Natural killer cell (primary cell): ENCODE measurements around the gene TNFRSF9. TPM values are rescaled to one million over a fixed set of nuclear protein-coding genes. Genes with fewer than 3 reads are reported as not detected.

Experiments
- ATAC-seq, 3 donors: fragments of 150-1000 bp in 2 of 3; fragments of 200-7000 bp in 1 of 3; cut with Tn5 transposase; 1 replicate in 1 of 3; 2 replicates in 2 of 3; pipeline ENCODE4 v1.10.0; 2021; ENCODE audit warnings: mild to moderate bottlenecking in 2 of 3, moderate library complexity in 2 of 3
- DNase-seq, 2 donors: peaks; one replicate each; pipeline versions ENCODE4 v3.0.0 to v3.0.0-alpha.2; 2013 to 2021; ENCODE audit warnings: mixed read lengths in 1 of 2
- H3K27ac ChIP-seq: one replicate; pipeline ENCODE4 v1.5.1; 2013; ENCODE audit warnings: mild to moderate bottlenecking, low read length
- H3K27me3 ChIP-seq: one replicate; pipeline ENCODE4 v1.6.1; 2013; ENCODE audit warnings: low read length; ENCODE audit not compliant: control insufficient read depth, insufficient read depth
- H3K36me3 ChIP-seq: one replicate; pipeline ENCODE4 v1.6.1; 2013; ENCODE audit warnings: low read length; ENCODE audit not compliant: control insufficient read depth, insufficient read depth
- H3K4me1 ChIP-seq: one replicate; pipeline ENCODE4 v1.6.1; 2013; ENCODE audit warnings: low read length; ENCODE audit not compliant: control insufficient read depth, insufficient read depth
- H3K4me3 ChIP-seq: one replicate; pipeline ENCODE4 v1.5.1; 2013; ENCODE audit warnings: low read length
- H3K9me3 ChIP-seq: one replicate; pipeline ENCODE4 v1.6.1; 2013; ENCODE audit warnings: low read length; ENCODE audit not compliant: control insufficient read depth, insufficient read depth
- H3K27ac Mint-ChIP-seq, 2 donors: one replicate each; pipeline ENCODE4 v1.8.0; 2022; ENCODE audit warnings: mild to moderate bottlenecking in 2 of 2, mixed read lengths in 2 of 2, moderate library complexity in 1 of 2
- H3K27me3 Mint-ChIP-seq, 2 donors: one replicate each; pipeline ENCODE4 v1.8.0; 2022; ENCODE audit warnings: low read depth in 2 of 2, mixed read lengths in 2 of 2
- H3K36me3 Mint-ChIP-seq: one replicate; pipeline ENCODE4 v1.8.0; 2022; ENCODE audit warnings: mixed read lengths
- H3K4me1 Mint-ChIP-seq, 2 donors: one replicate each; pipeline ENCODE4 v1.8.0; 2022; ENCODE audit warnings: mixed read lengths in 2 of 2
- H3K4me3 Mint-ChIP-seq: one replicate; pipeline ENCODE4 v1.8.0; 2022; ENCODE audit warnings: mild to moderate bottlenecking, moderate library complexity, mixed read lengths
- H3K9me3 Mint-ChIP-seq, 2 donors: one replicate each; pipeline ENCODE4 v1.8.0; 2022; ENCODE audit warnings: mixed read lengths in 2 of 2
- WGBS: methylation state at CpG from one replicate; pipeline ENCODE4 v1.1.7; 2013; ENCODE audit warnings: missing lambda C conversion rate; ENCODE audit not compliant: insufficient coverage; 5-methylcytosine and 5-hydroxymethylcytosine counted together
- intact Hi-C: fragments of 100-400 bp; cut with micrococcal nuclease; formaldehyde crosslinking; loops from one replicate; pipeline ENCODE4 v1.14.2; 2022
- total RNA-seq, 4 donors: library from RNA; stranded (reverse); fragments of 120-200 nt in 1 of 4; gene quantifications; one replicate each; pipeline versions ENCODE4 v1.2.3 to v1.2.4, GENCODE V29; 2013 to 2022
- TF ChIP-seq, protein P1 (sequence below): fragments of 200-600 bp; IDR thresholded peaks from one replicate; pipeline ENCODE4 v1.8.0; 2022; ENCODE audit warnings: antibody characterized with exemption

TNFRSF9 gene
- total RNA-seq, 3 donors from 2014 or later (not counting 1 experiment from before 2014, with no cell fraction given): 2.6 to 6.4 (median 4.2) TPM

DNA sequence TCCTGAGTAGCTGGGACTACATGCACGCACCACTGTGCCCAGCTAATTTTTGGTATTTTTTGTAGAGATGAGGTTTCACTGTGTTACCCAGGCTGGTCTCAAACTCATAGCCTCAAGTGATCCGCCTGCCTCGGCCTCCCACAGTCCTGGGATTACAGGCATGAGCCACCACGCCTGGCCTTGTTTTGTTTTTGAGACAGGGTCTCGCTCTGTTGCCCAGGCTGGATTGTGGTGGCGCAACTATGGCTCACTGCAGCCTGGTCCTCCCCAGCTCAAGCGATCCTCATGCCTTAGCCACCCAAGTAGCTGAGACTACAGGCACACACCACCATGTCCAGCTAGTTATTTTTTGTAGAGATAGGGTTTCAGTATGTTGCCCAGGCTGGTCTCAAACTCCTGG is 46.9 kb upstream of the TNFRSF9 start:
- H3K4me3 Mint-ChIP-seq: no peak overlapping the region
- Histone ChIP-seq H3K4me1 (peaks cover 5% of the 10 kb centered on the region), H3K27me3 (no peaks in the 10 kb centered on the region), H3K4me3 (no peak overlapping the region), H3K27ac (no peak overlapping the region), H3K9me3 (peaks cover 7% of the 10 kb centered on the region), H3K36me3 (peaks cover 37% of the 10 kb centered on the region)
- H3K4me1 Mint-ChIP-seq: peaks cover 3 to 20% of the 10 kb centered on the region in 2 donors
- DNase-seq (no peak), ATAC-seq (no peak)
- WGBS: 99% methylated on average over 7 of the region's 7 CpGs
- intact Hi-C loops: no loop called here
- H3K27me3 Mint-ChIP-seq: no peaks in the 10 kb centered on the region
- TF ChIP-seq, protein P1, sequence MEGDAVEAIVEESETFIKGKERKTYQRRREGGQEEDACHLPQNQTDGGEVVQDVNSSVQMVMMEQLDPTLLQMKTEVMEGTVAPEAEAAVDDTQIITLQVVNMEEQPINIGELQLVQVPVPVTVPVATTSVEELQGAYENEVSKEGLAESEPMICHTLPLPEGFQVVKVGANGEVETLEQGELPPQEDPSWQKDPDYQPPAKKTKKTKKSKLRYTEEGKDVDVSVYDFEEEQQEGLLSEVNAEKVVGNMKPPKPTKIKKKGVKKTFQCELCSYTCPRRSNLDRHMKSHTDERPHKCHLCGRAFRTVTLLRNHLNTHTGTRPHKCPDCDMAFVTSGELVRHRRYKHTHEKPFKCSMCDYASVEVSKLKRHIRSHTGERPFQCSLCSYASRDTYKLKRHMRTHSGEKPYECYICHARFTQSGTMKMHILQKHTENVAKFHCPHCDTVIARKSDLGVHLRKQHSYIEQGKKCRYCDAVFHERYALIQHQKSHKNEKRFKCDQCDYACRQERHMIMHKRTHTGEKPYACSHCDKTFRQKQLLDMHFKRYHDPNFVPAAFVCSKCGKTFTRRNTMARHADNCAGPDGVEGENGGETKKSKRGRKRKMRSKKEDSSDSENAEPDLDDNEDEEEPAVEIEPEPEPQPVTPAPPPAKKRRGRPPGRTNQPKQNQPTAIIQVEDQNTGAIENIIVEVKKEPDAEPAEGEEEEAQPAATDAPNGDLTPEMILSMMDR: no peak
- peaks cover 13% of the 10 kb centered on the region for H3K36me3 Mint-ChIP-seq
- peaks cover 7% of the 10 kb centered on the region in 2 donors for H3K9me3 Mint-ChIP-seq
- H3K27ac Mint-ChIP-seq: no peak overlapping the region

DNA sequence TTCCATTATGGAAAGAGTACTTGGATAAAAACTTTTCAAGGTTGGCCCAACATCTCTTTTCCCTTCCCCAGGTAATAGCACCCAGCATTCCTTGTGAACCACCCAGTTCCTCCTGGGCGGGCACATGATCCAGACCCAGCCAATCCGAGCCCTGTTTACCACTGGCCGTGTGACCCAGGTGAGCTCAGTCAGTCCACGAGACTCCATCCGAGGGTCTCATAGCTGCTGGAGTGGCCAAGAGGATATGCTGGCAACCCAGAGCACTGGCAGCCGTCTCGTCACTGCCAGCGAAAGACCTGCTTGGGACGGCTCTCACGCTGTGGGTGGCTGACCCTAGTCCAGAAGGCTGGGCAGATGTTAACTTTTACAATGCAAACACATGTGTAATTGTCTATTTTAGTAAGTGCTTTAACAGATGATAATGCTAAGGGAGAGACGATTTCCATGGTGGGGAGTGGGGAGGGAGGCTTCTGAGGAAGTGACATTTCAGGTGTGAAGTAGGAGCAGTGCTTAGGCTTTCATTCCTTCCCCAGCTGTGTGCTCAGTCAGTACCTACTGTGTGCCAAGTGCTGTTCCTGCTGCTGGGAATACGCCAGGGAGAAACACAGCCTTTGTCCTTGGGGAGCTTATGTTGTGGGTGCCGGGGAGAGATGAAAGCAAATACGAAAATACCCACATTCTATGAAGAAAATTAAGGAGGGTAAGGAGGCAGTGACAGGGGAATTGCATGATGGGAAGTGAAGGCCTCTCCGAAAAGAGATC is 45.4 kb upstream of the TNFRSF9 start:
- H3K36me3 Mint-ChIP-seq: peaks cover 13% of the 10 kb centered on the region

DNA sequence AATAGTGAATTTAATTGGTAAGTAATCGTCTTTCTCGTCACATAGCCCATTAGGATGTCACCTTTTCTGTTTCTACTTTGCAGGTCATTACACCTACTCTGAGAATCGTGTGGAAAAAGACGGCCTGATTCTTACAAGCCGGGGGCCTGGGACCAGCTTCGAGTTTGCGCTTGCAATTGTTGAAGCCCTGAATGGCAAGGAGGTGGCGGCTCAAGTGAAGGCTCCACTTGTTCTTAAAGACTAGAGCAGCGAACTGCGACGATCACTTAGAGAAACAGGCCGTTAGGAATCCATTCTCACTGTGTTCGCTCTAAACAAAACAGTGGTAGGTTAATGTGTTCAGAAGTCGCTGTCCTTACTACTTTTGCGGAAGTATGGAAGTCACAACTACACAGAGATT is 44.2 kb upstream of the TNFRSF9 start:
- Mint-ChIP-seq H3K9me3 (no peaks in the 10 kb centered on the region), H3K27ac (no peak overlapping the region), H3K27me3 (no peaks in the 10 kb centered on the region), H3K4me1 (peaks cover 12 to 15% of the 10 kb centered on the region in 2 donors), H3K36me3 (peaks cover 13% of the 10 kb centered on the region), H3K4me3 (no peak overlapping the region)
- H3K27ac ChIP-seq: no peak overlapping the region
- TF ChIP-seq, protein P1: no peak
- 97% methylated on average over 15 of the region's 15 CpGs for WGBS
- H3K4me3 ChIP-seq: no peak overlapping the region
- intact Hi-C loops: no loop called here
- H3K9me3 ChIP-seq: peaks cover under 1% of the 10 kb centered on the region
- H3K36me3 ChIP-seq: peaks cover 51% of the 10 kb centered on the region
- ATAC-seq (no peak), DNase-seq (no peak)
- no peaks in the 10 kb centered on the region for H3K27me3 ChIP-seq
- peaks cover 10% of the 10 kb centered on the region for H3K4me1 ChIP-seq

More for the DNA sequence above, 45.4 kb upstream of the TNFRSF9 start:
- Mint-ChIP-seq H3K27ac (peak overlapping the region; percentile 15 to 26), H3K9me3 (peaks cover 7% of the 10 kb centered on the region in 2 donors), H3K4me1 (peaks cover 10 to 25% of the 10 kb centered on the region in 2 donors), H3K4me3 (no peak overlapping the region), H3K27me3 (no peaks in the 10 kb centered on the region)
- Histone ChIP-seq H3K4me3 (no peak overlapping the region), H3K36me3 (peaks cover 42% of the 10 kb centered on the region), H3K4me1 (peaks cover 11% of the 10 kb centered on the region), H3K27me3 (no peaks in the 10 kb centered on the region), H3K9me3 (peaks cover 7% of the 10 kb centered on the region), H3K27ac (no peak overlapping the region)
- ATAC-seq (no peak), DNase-seq (no peak)
- intact Hi-C loops: no loop called here
- WGBS: 96% methylated on average over 13 of the region's 15 CpGs
- TF ChIP-seq, protein P1: no peak
